Lower leg skin (tissue), 3 donors: ENCODE results near the gene YKT6.

Experiments
- POLR2A ChIP-seq, 2 donors: fragments of 450-650 bp; IDR thresholded peaks; one replicate each; pipeline ENCODE4 v1.6.1; 2016 to 2017; ENCODE audit warnings: antibody characterized with exemption in 2 of 2, mild to moderate bottlenecking in 1 of 2, moderate library complexity in 1 of 2
- TF ChIP-seq, protein P1 (sequence below), 3 donors: fragments of 450-650 bp; IDR thresholded peaks; one replicate each; pipeline ENCODE4 v1.5.1; 2016; ENCODE audit warnings: antibody characterized with exemption in 3 of 3, mild to moderate bottlenecking in 3 of 3, moderate library complexity in 2 of 3

GRCh38 chr7:44210107-44210506 is 9.3 kb downstream of the YKT6 start:
- TF ChIP-seq, protein P1, sequence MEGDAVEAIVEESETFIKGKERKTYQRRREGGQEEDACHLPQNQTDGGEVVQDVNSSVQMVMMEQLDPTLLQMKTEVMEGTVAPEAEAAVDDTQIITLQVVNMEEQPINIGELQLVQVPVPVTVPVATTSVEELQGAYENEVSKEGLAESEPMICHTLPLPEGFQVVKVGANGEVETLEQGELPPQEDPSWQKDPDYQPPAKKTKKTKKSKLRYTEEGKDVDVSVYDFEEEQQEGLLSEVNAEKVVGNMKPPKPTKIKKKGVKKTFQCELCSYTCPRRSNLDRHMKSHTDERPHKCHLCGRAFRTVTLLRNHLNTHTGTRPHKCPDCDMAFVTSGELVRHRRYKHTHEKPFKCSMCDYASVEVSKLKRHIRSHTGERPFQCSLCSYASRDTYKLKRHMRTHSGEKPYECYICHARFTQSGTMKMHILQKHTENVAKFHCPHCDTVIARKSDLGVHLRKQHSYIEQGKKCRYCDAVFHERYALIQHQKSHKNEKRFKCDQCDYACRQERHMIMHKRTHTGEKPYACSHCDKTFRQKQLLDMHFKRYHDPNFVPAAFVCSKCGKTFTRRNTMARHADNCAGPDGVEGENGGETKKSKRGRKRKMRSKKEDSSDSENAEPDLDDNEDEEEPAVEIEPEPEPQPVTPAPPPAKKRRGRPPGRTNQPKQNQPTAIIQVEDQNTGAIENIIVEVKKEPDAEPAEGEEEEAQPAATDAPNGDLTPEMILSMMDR (IDR thresholded peaks at IDR 0.05), result no peak
- no peak for TF ChIP-seq POLR2A (IDR thresholded peaks at IDR 0.05)
